NCI-H1092 (cell line): ENCODE data around the gene HOXC4.
"Not testable (repeated sequence)": the region's sequence is repeated elsewhere in the genome, so short reads cannot be mapped to it uniquely, and the experiment has no call there.

Experiments used
- DNase-seq: peaks from one replicate; lab custom pipeline; 2025; lab: John Stamatoyannopoulos, UW

HOXC4 gene

DNA sequence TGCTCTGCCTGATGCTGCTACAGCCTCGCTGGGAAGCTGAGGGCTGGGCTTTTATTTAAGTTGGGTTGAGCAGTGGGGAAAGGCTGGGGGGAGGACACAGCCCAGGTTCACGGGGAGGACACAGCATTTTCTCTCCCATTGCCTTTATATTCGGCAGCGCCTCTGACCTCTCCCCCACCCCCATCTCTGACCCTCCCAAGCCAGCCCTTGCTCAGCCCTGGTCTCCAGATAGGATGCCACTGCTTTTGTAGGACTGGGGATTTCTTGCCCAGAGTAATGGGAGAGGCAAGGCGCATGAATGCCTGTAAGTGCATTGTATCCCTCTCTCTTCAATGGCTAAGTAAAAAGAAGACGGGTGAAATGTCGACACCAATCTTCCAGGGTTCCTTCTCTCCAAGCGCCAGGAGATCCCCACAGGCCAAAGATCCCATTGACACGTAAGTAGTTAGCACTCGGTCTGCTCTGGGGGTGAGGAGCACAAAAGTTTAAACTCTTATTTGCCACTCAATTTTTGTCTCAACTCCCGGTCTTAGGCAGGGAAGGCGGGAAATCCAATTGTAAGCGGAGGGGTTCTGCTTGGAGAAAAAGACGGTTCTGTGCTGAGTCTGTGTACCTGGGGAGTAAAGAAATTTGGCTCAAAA lies 4.6 kb downstream of the HOXC4 start:
- no peak for DNase-seq

DNA sequence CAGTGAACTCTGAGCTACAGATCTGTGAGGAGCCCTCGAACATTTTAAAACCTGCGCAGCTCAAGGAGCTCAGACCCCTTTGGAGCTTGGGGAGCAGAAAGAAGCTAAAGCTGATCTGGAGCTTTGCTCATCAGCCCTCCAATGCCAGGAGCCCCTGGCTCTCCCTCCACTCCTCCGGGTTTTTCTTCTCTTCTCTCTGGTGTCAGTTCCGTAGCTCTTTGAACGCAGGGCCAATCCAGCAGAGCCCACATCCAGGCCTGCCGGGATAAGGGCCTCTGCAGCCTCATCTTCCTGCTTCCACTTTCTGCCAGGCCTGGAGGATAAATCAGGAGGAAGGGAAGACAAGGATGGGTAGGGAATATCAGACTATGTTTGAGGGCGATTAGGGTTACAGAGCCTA lies 6.0 kb downstream of the HOXC4 start:
- DNase-seq = no peak

DNA sequence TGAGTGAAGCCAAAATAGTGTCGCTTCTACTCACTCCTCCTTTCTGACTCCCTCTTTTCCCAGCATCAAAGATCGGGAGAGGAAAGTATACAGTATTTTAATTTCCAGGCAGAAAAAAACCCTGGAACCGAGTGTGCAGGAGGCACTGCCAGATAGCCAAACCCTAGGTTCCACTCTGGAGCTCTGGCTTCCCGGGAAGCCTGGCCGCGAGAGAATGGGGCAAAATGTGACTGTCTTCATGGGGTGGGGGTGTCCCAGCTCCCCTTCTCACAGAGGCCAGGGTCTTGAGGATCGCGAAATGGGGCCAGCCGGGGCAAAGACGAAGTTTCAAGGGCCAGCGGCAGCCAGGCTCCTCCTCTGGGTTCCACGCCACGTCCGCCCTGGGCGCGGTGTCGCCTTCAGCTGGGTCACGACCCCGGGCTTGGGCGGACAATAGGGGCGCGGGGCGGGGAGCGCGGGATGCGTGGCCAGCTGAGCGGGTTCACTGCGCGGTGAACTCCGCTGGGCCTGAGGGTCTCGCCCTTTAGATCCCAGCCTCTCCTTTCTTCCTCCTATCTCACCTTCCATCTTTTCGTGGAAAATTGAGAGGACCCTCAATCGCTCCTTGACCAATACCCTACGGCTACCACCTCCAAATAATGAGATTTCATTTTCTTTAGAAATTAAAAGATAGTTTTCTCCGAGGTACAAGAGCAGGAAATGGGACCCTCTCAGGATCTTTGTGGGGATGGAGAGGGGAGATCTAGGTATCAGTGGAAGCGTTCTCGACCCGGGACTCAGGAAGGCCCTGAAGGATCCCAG lies 6.7 kb downstream of the HOXC4 start:
- no peak for DNase-seq

DNA sequence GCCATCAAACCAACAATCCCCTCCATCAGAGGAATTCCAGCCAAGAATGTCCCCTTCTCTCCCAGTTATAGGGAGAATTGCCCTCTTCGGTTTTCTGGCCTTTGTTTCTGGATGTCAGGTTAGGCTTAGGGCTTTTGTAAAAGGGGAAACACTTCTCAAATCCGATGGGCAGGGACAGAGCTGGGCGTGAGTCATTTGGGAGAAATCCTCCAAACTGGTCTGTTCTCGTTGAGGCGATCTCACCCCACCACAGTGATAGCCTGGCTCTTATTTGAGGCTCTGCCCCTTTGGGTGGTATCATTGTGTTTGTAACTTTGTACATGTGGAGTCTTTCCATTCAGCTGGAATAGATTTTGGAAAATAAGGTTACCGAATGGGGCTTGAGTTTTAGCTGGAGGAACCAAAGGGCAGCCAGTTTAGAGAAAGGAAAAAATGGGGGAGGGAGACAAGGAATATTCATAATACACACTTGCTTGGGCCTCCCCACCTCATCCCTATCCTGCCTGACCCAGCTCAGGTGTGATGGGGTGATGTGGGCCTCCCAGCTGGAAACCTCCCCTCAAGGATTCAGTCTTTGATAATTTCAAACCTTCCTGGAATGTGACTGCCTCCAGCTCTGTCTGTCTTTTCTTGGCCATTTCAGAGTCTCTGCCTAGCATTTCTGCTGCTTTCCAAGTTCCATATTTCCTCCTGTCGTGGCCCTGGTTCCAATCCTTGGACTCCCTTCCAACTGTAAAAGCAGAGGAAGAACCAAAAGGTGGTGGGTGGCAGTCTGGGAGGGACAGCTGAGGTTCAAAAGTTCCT lies 7.5 kb downstream of the HOXC4 start:
- no peak for DNase-seq

DNA sequence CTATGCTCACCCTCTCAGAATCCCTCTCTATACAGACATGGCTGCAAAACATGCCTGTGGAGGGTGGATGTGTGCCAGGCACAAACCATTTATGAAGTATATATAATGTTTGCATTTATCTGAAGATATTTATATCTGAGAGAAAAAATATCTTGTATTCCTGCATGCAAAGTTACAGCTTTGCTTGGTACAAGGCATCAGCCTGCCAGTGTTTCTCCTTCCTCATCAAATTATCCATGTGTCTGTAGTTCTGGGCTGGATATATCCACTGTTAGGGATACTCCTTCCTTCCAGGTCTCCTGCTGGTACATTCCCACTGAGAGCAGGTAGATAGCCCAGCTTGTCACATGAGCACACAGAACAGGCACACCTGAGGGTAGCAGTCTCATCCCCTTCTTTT lies 12.0 kb downstream of the HOXC4 start:
- DNase-seq = no peak

DNA sequence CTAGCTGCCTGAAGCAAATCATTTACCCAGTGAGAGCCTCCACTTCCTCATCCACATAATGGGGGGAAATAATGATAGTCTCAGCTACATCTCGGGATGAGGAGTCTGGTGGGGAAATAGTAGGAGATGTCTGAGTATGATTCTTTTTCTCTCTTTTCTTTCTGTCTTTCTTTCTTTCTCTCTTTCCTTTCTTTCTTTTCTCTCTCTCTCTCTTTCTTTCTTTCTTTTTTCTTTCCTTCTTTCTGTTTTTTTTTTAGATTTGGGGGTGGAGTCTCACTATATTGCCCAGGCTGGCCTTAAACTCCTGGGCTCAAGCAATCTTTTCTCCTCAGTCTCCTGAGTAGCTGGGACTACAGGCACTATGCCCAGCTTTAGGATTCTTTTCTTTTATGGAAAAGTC lies 12.8 kb downstream of the HOXC4 start:
- DNase-seq = no peak

DNA sequence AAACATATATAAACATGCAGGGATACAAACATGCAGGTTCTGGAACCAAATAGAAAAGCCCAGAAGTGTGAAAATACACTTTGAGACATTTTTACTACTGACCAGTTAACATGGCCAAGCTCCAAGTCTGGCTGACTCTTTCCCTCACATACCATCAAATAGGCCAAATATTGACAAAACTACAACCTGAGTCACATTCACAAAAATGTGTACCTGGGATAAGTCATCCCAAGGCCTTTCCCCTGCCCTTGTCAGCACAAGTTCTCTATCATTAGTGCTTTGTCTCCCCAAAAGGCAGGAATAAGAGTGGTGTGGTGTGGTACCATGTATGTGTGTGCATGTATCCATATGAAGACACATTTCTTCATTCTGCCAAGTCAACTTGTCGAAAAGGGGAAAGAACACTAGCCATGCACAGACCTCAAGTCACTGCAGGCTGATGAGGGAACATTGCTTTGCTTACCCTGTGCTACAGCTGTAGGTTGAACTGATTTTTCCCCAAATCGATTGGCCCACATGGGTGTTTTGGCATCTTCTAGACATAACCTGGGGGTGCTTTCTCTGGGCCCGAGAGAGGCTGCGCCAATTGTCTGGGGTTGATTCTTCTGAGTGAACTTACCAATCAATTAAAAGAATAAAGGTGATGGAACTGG lies 14.9 kb downstream of the HOXC4 start:
- DNase-seq = no peak

DNA sequence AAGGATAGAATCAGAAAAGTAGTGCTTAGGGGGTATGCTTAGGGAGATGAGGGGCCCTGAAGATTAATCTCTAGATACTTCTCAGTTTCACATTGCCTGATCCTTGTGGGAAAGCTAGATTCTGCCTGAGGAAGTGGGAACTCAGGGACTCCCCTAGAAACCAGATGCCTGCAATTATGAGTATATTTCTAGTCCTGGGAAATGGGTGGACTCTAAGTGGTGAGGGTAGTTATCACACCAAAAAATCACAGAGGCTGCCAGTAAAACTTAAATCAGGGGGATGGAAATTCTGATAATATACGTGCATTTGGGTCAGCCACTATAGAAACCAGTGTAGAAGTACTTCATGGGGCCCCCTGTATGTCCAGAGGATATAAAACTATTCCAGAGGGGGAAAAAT lies 18.3 kb downstream of the HOXC4 start:
- DNase-seq = no peak

DNA sequence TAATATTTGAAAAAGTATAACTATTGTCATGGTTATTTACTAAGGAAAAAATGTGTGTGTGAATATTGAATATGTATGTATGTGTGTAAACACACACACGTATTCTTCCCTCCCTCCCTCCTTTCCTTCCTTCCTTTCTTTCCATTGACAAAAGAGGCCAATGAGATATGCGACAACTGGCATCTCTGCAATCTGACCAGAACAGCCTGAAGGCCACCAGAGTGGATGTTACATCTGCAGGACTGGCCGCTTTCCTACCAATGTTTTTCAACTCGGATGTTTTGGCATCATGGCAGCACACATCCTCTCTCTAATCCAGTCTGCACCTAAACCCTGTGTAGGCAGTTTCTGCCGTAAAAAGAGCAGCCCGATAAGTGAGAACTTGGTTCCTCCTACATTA lies 20.7 kb downstream of the HOXC4 start:
- DNase-seq = no peak

DNA sequence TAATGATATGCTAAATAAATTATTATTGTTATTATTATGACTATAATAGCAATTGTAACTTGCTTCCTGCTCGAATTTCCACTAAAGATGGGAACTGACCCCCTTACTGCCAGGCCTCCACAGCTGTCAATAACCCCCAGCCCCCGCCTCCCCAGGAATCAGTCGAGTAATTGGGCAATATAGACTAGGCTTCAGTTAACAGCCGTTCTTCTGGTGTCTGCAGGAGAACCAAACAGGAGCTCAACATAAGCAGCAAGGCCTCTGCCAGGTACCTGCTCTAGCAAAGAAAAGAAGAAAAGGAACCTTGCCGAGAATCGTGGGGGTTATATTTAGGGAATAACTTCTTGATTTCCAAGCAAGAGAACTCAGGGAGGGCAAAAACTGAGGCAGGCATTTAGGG lies 21.8 kb downstream of the HOXC4 start:
- DNase-seq = no peak

DNA sequence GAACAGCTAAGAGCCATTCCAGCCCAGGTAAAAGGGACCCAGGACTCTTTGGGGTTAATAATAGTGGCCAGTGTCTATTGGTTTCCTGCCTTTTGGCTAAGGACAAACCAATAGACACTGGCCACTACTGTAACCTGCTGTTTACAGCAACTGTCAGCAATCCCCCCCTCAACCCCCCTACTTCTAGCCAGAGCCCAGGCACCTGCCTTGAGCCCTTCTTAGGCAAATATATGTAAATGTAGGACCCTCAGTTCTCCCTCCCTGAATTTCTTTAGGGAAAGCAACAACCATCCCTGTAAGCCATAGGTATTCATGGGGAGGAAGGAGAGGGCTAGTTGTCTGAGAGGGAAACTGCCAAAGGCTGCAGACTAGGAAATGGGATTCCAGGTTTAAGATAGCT lies 22.3 kb downstream of the HOXC4 start:
- DNase-seq = no peak

DNA sequence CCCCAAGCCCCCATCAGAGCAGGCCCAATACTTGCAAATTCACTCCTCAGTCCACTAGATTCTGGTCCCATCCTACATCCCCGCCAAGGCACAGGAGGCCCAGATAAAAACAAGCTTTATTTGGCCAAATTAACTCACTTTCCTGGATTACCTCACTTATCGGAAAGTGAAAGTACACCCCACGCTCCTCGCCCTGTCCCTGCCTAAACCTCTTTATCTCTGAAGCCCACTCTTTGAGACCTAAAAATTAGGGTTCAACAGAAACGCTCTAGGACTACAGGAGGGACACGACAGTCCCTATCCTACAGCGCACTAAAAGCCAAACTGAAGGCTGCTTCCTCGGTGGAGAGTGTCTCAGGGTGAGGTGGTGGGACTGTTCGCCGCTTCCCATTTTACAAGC lies 24.2 kb downstream of the HOXC4 start:
- not testable (repeated sequence) for DNase-seq

DNA sequence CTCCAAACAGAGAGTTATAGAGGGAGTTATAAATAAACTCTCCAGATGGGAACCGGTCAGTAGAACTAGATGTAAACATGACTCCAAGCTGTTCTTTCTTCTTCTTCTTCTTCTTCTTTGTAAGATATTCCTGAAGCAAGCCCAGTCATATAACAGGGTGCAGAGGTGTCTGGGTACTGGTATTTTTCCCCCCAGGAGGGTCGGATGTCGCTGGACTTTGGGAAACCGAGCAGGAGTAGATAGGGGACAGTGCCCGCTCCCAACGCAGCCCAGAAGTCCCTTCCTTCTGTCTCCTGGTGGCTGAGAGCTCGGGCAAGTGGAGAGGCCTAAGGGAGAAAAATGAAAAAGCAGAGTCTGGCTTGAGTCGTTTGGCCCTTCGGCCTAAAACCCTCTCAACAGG lies 25.5 kb downstream of the HOXC4 start:
- DNase-seq = not testable (repeated sequence)

DNA sequence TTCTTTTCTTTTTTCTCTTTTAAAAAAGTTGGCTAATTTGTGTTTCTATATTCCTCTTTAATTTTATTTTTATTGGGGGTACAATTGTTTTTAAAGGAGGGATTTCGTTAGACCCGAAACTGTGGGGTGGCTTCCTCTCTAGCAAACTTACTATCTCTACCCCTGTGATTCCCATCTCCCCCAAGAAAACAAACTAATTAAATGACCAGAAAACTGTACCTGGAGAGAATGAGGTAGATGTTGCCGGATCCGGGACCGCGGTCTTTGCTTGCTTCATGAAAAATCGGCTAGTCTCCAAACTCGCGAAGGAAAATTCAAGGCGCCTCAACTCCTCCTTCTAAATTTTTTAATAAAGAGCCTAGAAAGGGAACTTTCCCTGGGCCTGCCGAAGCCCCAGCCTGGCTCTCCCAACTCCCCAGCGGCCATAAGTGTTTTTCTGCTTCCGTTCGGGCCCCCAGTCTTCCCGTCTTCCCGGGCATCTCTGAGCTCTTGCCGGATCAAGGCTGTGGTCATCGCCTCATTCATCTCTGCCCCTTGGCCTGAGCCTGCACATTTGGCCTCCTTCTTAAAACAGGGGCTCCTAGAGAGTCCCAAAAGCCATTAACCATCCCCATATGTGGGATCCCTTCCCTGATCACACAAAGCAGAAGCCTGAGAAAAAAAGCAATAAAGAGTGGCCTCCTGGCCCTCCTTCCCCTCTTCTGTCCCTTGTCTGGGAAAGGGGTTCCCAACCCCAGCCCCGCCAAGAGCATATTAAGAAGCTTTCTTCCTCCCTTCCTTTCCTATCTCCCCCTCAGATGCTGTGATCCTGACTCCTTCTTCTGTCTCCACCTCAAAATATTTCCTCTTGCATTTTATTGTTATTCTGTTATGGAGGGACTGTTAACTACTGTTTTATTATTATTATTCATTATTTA lies 26.6 kb downstream of the HOXC4 start:
- not testable (repeated sequence) for DNase-seq

DNA sequence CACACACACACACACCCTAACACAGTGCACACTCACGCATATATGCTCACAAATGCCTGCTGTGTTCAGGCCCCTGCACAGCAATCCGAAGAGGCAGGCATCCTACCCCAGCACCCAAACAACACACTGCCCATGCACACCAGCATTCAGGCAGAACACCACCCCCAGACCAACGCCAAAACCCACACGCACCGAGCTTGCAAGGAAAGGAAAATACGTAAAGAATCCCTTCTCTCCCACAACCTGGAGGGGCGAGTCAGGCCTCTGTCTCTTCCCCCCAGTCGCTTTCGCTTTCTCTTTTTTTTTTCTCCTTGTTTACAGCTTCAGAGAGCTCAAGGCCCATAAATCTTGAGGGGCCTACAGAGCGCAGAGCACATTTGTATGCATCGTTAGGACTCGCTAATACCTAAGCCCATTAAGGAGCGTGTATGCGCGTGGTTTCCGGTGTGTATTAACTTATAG lies 27.4 kb downstream of the HOXC4 start:
- not testable (repeated sequence) for DNase-seq

DNA sequence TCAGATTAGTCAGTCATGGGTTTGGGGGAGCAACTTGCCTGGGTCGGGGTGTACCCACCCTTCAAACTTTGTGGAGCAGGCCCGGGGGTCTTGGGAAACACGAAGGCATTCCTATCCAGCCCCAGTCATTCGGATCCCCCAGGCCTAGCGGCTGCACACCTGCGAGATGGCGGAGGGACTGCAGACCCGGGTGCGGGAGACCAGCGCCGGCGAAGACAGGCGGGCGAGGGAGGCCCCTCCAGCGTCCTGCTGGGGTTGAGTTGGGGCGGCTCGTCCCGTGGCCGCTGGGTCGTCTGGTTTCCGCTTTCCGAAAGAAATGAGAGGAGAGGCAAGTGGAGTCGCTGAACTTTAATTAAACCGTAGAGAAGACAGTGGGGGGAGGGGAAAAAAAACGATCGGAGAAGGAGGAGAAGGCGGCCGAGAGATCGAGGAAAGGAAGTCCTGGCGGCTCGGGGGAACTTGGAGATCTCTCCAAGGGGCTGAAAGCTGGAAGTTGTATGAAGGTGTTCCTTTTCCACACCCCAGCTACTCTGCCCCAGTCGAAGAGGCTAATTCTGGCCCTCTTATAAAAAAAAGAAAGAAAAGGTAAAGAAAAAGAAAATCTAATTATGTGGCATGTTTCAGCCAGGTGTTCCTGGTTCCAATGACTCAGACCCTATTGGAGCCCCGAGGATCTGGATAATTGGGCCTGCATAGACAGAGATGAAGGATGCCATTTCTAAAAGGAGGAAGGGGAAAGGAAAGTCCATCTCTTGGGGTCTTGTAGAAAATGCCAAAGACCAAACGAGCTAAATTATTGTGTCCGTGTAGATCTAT lies 28.2 kb downstream of the HOXC4 start:
- DNase-seq = not testable (repeated sequence)

DNA sequence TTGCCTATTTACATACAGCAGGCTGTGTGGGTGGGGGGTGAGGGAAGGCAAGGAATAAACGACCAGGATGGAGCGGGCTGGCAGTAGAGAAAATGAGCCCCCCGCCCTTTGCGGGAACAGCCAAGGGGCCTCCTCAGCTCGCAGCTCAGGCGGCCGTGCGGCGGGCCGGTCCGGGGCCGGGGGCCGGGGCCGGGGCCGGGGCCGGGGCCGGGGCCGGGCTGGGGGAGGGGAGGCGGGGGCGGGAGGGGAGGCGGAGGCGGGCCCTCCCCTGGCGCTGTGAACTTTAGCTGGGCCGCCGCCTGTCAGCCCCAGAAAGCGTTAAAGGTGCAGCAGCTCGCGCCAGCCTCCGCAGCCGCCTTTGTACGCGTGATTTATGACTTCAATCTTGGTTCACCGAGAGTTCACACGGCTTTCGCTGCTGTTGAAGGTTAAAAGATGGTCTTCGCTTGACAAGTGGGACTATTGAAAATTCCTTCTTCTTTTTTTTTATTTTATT lies 28.8 kb downstream of the HOXC4 start:
- peak; percentile 43 for DNase-seq

DNA sequence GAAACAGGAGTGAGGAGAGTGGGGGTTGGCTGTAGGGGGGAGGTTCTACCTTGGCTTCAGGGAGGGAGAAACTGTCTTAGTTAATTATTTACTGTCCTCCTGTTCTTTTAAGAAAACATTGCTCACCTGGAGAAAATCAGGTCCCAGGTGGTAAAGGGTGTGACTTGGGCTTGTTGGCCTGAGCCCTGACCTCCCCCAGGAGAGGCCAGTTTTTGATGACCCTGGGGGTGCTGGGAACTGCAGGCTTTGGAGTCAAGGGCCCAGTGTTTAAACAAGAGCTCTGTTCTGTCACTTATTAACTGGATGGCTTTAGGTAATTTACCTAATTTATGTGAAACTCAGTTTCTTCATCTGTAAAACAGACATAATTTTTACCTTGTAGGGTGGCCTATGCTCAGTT lies 34.4 kb downstream of the HOXC4 start:
- not testable (repeated sequence) for DNase-seq

DNA sequence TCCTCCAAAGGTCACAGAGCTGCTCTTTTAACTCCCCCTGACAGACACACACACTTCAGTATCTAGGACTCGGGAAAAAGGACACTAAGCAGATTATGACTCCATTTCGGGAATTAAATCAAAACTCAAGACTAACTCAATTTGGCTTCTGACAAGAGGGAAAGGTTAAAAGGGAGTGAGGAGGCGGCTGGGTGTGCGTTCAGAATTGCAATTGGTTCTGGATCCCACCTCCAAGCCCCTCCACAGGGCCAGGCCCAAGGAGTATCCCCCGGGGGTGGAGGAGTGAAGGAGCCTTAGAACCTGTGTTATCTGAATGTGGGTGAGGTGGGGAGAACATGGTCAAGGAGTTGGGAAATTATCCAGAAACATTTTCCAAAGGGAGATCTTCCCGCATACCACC lies 35.8 kb downstream of the HOXC4 start:
- DNase-seq = not testable (repeated sequence)

DNA sequence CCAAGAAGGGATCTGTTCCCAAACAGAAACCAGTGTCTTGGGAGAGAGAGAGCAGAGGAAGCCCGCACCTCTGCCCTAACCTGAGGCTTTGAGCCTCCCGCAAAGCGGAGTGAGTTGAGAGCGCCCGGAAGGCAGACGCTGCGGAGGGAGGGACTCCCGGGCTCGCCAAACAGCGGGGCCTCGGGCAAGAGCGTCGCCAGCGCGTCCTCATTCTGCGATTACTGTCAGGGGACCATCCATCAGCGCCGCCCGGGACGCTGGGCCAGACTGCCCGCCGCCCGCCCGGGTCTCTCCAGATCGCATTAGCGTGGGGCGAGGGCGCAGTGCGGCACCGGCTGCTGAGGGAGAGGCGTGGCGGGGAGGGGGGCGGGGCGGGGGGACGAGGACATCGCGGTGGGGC lies 36.7 kb downstream of the HOXC4 start:
- DNase-seq = not testable (repeated sequence)
